Kidney (tissue), 14 donors: ENCODE measurements around the gene ZNF497. TPM values are rescaled to one million over a fixed set of nuclear protein-coding genes. Genes with fewer than 3 reads are reported as not detected.

ENCODE experiments used
- DNase-seq, 5 donors: peaks; one replicate each; pipeline ENCODE4 v3.0.0-alpha.2; 2013 to 2020
- FAIRE-seq: peaks from 2 replicates; lab custom pipeline; 2012; peaks lifted over from hg19 to GRCh38; lab: Jason Lieb, UNC
- H3K27ac ChIP-seq, 2 donors: one replicate each; pipeline ENCODE4 v1.7.0; 2013; ENCODE audit warnings: low read depth in 2 of 2, low read length in 2 of 2, inconsistent platforms in 1 of 2
- H3K27me3 ChIP-seq: one replicate; pipeline ENCODE4 v1.7.1; 2013; ENCODE audit warnings: low read length, inconsistent platforms; ENCODE audit not compliant: control insufficient read depth, insufficient read depth
- H3K36me3 ChIP-seq, 3 donors: one replicate each; pipeline versions ENCODE4 v1.7.0 to v1.7.1; 2013; ENCODE audit warnings: low read length in 3 of 3, control low read depth in 1 of 3, inconsistent platforms in 1 of 3; ENCODE audit not compliant: insufficient read depth in 3 of 3, control insufficient read depth in 2 of 3
- H3K4me1 ChIP-seq, 3 donors: one replicate each; pipeline versions ENCODE4 v1.7.0 to v1.7.1; 2013; ENCODE audit warnings: low read length in 3 of 3, inconsistent platforms in 1 of 3, low read depth in 1 of 3; ENCODE audit not compliant: control insufficient read depth in 2 of 3, insufficient read depth in 2 of 3
- H3K4me3 ChIP-seq, 3 donors: one replicate each; pipeline versions ENCODE4 v1.7.0 to v1.8.1; 2013; ENCODE audit warnings: low read length in 3 of 3, control low read depth in 1 of 3, inconsistent platforms in 1 of 3
- H3K9ac ChIP-seq, 3 donors: one replicate each; pipeline versions ENCODE4 v1.7.0 to v1.7.1; 2013; ENCODE audit warnings: low read length in 3 of 3, control low read depth in 1 of 3, inconsistent platforms in 1 of 3
- H3K9me3 ChIP-seq, 3 donors: one replicate each; pipeline versions ENCODE4 v1.7.0 to v1.7.1; 2013; ENCODE audit warnings: low read length in 3 of 3, control low read depth in 1 of 3, inconsistent platforms in 1 of 3; ENCODE audit not compliant: control insufficient read depth in 2 of 3, insufficient read depth in 1 of 3
- intact Hi-C: fragments of 100-400 bp; cut with DNase I; formaldehyde crosslinking; loops from one replicate; pipeline ENCODE4 v1.11.1; 2022
- polyA plus RNA-seq: library from polyadenylated mRNA; stranded (reverse); fragments of 350-450 nt; fragmentation: Illumina TruSeq; extraction: RNeasy Lipid Tissue Mini Kit (QIAGEN cat#74804); gene quantifications from one replicate; pipeline ENCODE4 v1.2.3, GENCODE V29; 2014; ENCODE audit warnings: low read depth, low replicate concordance; ENCODE audit not compliant: insufficient read depth
- total RNA-seq: library from RNA; stranded (reverse); fragmentation: NEBNext Ultra II Directional; extraction: Animal tissue kit (Norgen Biotek cat#: 25700); gene quantifications from one replicate; pipeline ENCODE4 v1.2.1, GENCODE V29; 2021
- TF ChIP-seq, protein P1 (sequence below): IDR thresholded peaks from 3 replicates; pipeline ENCODE4 v1.5.1; 2012; ENCODE audit warnings: mild to moderate bottlenecking, moderate library complexity, borderline replicate concordance; ENCODE audit not compliant: insufficient read depth; ENCODE audit errors: extremely low read depth
- donor health status: control.
- donor health status: control.
- donor health status: control.
- donor health status: control.
- donor health status: control.
- donor health status: DM: yes; HTN: yes; CAD: no.
- donor health status: Normal renal cell carcinoma (clear cell type).

Gene ZNF497
- total and polyA plus RNA-seq, 2 donors from 2014 or later = 1.7 to 5.0 TPM

DNA sequence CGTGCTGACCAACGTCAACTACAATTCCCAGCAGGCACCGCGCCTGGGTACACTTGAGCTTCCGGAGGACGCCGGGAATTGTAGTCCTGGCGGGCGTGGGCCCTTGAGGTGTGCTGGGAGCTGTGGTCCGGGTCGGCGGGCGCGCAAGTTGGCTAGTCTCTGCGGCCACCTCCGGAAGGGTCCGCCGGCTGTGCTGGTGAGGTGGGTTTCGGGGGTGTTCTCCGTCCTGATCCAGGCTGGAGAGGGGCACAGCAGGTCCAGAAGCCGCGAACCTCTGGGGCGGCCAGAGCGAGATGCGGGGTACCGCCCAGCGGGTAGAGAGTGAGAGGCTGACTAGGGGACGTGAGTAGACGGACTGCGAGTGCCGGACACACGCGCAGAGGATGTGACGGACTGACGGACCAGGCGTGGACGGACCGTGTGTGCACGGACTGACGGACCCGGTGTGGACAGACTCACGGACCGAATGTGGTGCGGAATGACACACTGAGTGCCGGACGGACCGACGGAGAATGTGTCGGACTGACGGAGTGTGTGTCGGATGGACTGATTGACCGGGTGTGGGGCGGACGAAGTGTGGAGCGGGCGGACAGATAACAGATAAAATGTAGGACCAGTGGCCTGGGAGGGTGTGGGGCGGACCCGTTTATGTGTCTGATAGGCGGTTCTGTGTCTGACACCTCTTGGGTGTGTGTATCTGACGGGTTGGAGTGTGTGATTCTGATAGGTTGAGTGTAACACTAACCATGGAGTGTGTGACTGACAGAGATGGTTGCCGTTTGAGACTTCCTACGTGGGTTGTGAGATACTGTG, 35.4 kb downstream of the ZNF497 start, which contains the start of gene ZSCAN22:
TSS of gene ZSCAN22 (plus strand) at position 81 of the 813 bp plus-strand sequence. CDS start 7,809 bp downstream, outside the sequence.
- H3K27ac ChIP-seq = peak within 1 kb of the TSS; percentile 88
- no peaks in the 10 kb centered on the region for H3K9me3 ChIP-seq
- DNase-seq = peak; percentile 96 to 99 (median 98)
- H3K36me3 ChIP-seq = no peaks in the 10 kb centered on the region
- peaks cover 0 to 18% (median 0%) of the 10 kb centered on the region in 3 donors for H3K4me1 ChIP-seq
- peak within 1 kb of the TSS; percentile 87 to 100 (median 89) for H3K4me3 ChIP-seq
- TF ChIP-seq, protein P1, sequence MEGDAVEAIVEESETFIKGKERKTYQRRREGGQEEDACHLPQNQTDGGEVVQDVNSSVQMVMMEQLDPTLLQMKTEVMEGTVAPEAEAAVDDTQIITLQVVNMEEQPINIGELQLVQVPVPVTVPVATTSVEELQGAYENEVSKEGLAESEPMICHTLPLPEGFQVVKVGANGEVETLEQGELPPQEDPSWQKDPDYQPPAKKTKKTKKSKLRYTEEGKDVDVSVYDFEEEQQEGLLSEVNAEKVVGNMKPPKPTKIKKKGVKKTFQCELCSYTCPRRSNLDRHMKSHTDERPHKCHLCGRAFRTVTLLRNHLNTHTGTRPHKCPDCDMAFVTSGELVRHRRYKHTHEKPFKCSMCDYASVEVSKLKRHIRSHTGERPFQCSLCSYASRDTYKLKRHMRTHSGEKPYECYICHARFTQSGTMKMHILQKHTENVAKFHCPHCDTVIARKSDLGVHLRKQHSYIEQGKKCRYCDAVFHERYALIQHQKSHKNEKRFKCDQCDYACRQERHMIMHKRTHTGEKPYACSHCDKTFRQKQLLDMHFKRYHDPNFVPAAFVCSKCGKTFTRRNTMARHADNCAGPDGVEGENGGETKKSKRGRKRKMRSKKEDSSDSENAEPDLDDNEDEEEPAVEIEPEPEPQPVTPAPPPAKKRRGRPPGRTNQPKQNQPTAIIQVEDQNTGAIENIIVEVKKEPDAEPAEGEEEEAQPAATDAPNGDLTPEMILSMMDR = no peak
- H3K27me3 ChIP-seq = no peaks in the 10 kb centered on the region
- intact Hi-C loops = no loop called here
- no peak for FAIRE-seq
- H3K9ac ChIP-seq = peak within 1 kb of the TSS; percentile 84 to 100 (median 90)

DNA sequence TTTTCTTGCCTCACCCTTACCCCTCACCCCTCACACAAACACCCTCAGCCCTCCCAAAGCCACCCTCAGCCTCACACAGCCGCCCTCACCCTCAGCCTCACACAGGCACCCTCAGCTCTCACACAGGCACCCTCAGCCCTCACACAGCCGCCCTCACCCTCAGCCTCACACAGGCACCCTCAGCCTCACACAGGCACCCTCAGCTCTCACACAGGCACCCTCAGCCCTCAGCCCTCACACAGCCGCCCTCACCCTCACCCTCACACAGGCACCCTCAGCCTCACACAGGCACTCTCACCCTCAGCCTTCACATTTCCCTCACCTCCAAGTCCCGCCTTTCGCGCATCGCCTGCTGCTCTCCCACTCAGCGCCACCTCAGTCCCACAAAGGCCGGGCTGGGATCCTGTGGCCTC, 36.0 kb downstream of the ZNF497 start:
- peaks cover 0 to 18% (median 0%) of the 10 kb centered on the region in 3 donors for H3K4me1 ChIP-seq
- H3K9ac ChIP-seq = peak overlapping the region; percentile 84 to 92 (median 90)
- H3K27ac ChIP-seq = peak overlapping the region in 1 of 2 donors; percentile 88
- H3K9me3 ChIP-seq = no peaks in the 10 kb centered on the region
- H3K36me3 ChIP-seq = no peaks in the 10 kb centered on the region
- intact Hi-C loops = no loop called here
- FAIRE-seq (no peak), DNase-seq (no peak)
- TF ChIP-seq, protein P1 = no peak
- peak overlapping the region; percentile 87 to 100 (median 89) for H3K4me3 ChIP-seq
- H3K27me3 ChIP-seq = no peaks in the 10 kb centered on the region

DNA sequence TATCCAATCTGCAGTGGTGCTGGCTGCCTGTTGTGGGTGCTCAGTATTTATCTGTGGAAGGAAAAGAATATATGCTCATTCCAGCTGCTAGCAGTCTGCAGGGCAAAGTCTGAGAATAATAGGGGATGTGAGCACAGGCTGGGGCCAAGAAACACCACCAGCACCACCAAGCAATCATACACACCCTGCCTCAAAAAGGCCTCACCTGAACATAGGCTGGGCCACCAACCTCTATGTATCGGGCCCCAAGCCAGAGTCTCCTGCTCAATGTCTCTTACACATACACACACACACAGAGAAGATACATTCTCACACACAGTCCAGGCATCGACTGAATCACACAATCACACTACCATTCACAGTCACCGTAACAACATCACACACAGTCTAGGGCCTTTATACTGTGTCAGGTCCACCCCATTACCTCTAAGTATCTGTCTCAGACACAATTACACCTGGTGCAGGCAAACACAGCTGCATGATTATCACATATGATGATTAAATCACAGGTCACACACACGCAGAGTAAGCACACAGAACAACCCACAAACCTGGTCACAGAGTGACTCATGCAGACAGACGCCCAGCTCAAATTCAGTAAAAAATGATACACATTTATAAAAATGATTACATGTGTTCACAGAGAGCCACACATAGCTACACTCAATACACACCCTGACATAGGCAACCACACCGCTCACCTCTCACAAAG, 37.1 kb downstream of the ZNF497 start:
- Histone ChIP-seq H3K9me3 (no peaks in the 10 kb centered on the region), H3K4me1 (peaks cover 0 to 18% (median 0%) of the 10 kb centered on the region in 3 donors), H3K27ac (no peak overlapping the region), H3K9ac (no peak overlapping the region), H3K27me3 (no peaks in the 10 kb centered on the region), H3K4me3 (peak overlapping the region in 2 of 3 donors; percentile 4 to 89), H3K36me3 (no peaks in the 10 kb centered on the region)
- FAIRE-seq (no peak), DNase-seq (no peak)
- TF ChIP-seq, protein P1 = no peak
- intact Hi-C loops = no loop called here
